Naive B cell (primary cell): ENCODE data around the gene OR1E2. TPM values are rescaled to one million over a fixed set of nuclear protein-coding genes. Genes with fewer than 3 reads are reported as not detected.

Source experiments
- polyA plus RNA-seq, 6 donors: library from polyadenylated mRNA; unstranded; fragments of 300-500 nt; fragmentation: Illumina TruSeq; gene quantifications; one replicate each; pipeline ENCODE4 v1.2.3, GENCODE V29; 2021; ENCODE audit warnings: low read depth in 6 of 6

The OR1E2 gene
- polyA plus RNA-seq, 6 donors from 2014 or later: not detected

Other genes with a start within 250 kb of the OR1E2 start
- not detected for gene OR1A2, start 236.3 kb downstream of the OR1E2 start, polyA plus RNA-seq
- not detected for gene OR1A1, start 226.2 kb downstream of the OR1E2 start, polyA plus RNA-seq
- under 1 TPM in 2 of 6 donors, not detected in 4; 0.30 to 0.77 TPM for gene OR3A1, start 135.5 kb downstream of the OR1E2 start, polyA plus RNA-seq
- gene OR3A2, start 47.5 kb downstream of the OR1E2 start, polyA plus RNA-seq: 1 to 10 TPM in 2 of 6 donors, not detected in 4; 1.2 TPM
- not detected for gene OR1E1, start 35.4 kb downstream of the OR1E2 start, polyA plus RNA-seq
- not detected for gene OR3A3, start 22.5 kb downstream of the OR1E2 start, polyA plus RNA-seq
- not detected for gene SPATA22, start 38.0 kb upstream of the OR1E2 start, polyA plus RNA-seq
- not detected for gene ASPA, start 42.2 kb upstream of the OR1E2 start, polyA plus RNA-seq
- gene TRPV3, start 124.0 kb upstream of the OR1E2 start, polyA plus RNA-seq: under 1 TPM in 2 of 6 donors, not detected in 4; 0.19 to 0.21 TPM
- gene TRPV1, start 175.6 kb upstream of the OR1E2 start, polyA plus RNA-seq: 1 to 10 TPM in 1 of 6 donors, under 1 TPM in 3, not detected in 2; 0.13 to 1.2 (median 0.52) TPM
- 1 to 10 TPM; 4.3 to 8.4 (median 6.6) TPM for gene SHPK, start 202.4 kb upstream of the OR1E2 start, polyA plus RNA-seq
- gene CTNS, start 202.9 kb upstream of the OR1E2 start, polyA plus RNA-seq: 10 to 100 TPM in 3 of 6 donors, 1 to 10 TPM in 3; 9.2 to 14.5 (median 10.2) TPM
- gene TAX1BP3, start 234.7 kb upstream of the OR1E2 start, polyA plus RNA-seq: 10 to 100 TPM; 37.1 to 56.5 (median 45.1) TPM
- 10 to 100 TPM; 38.9 to 83.4 (median 55.2) TPM for gene EMC6, start 235.0 kb upstream of the OR1E2 start, polyA plus RNA-seq